Kidney glomerular epithelial cell (primary cell): Measurements from ENCODE around the gene LRRTM4.
"Not testable (repeated sequence)": the region's sequence is repeated elsewhere in the genome, so short reads cannot be mapped to it uniquely, and the experiment has no call there.

ENCODE experiments used
- DNase-seq: peaks from one replicate; lab custom pipeline; 2025; lab: John Stamatoyannopoulos, UW

The LRRTM4 gene

DNA sequence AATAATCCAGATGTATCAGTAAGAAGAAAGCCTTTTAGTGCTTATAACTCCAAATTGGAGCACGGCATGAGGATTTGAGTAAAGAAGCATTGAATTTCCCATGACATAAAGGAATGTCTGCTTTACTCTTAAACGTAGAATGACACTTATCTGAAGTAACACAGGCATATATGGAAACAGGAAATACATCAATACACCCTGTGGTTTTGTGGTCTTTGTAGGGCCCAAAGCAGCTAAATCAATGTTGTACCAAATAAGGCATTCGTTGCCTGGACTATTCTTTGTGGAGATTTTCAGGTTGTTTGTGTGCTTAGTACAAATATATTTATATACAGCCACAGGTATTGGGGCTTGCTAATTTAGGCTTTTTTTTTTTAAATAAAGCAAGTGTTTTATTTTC is 660.5 kb downstream of the LRRTM4 start:
- DNase-seq: no peak

DNA sequence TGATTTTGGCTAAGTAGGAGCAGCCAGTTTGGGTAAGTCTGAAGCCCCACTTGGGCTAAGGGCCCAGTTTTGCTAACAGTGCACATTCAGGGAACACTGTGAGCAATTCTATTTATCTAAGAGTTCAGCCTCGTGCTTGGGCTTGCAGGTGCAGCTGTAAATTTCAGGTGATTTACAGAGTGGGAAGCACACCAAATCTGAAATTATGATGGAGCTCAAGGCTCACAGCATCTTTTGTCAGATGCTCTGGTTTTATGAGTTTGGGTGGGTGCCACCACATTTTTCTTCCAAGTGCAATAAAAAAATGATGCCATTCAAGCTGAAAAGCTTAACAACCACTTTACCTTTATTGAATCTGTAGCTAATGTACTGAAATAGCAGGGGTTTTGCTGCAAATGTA is 671.2 kb downstream of the LRRTM4 start:
- no peak for DNase-seq

DNA sequence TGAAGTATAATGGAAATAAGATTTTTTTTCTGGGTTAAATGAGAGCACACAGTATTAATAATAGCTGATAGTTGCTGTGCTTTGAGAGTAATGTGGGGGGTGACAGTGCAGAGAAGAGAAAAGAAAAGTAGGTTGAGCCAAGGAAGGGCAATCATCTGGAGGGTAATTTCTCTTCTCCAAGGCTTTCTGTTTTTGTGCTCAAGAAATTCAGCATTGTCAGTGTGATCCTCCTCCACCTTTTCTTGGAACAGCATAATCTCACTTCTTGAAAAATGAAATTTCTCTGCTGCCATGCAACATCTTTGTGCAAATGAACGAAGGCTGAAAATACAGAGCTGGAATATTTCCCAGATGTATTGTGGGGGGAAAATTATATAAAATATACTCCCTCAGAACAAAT is 673.1 kb downstream of the LRRTM4 start:
- no peak for DNase-seq

GRCh38 chr2:76839826-76840225 is 682.4 kb downstream of the LRRTM4 start:
- DNase-seq: no peak

DNA sequence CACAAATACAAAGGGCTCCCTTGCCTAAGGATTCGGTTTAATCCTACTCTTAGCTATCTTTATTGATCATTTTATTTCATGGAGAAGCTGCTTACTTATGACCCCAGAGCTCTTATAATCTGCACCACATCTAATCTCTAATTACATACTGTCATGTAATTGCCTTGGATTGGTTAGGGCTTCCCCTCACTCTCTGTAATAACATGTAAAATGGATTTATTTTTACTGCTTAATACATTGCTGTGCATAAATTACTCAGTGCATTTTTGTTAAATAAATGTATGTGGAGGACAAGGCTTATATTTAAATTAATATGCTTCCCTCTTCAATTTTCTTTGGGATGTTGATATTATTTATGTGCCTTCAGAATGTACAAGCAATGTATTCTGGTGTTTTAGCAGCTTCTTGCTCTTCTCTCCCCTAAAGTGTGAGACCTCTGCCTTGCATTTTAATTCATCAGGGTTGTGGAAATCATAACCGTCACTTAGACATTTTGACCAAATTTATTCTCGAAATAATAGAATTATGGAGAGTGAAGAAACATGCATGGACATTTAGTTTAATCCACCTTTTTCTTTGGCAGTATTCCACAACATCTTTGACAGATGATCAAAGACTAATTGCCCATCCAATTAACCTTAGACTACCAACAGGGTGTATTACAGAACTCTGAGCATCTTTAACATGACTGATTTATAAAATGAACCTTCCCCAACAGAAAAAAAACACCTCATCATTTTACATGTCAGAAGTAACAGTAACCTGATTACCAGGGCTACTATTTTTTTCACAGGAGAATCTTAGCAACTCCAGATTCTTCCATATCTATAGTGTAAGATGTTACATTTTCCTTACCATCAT is 692.6 kb downstream of the LRRTM4 start:
- no peak for DNase-seq

- no peak for DNase-seq
Observed at GRCh38 chr2:76826691-76827090, 695.5 kb downstream of the LRRTM4 start.

DNA sequence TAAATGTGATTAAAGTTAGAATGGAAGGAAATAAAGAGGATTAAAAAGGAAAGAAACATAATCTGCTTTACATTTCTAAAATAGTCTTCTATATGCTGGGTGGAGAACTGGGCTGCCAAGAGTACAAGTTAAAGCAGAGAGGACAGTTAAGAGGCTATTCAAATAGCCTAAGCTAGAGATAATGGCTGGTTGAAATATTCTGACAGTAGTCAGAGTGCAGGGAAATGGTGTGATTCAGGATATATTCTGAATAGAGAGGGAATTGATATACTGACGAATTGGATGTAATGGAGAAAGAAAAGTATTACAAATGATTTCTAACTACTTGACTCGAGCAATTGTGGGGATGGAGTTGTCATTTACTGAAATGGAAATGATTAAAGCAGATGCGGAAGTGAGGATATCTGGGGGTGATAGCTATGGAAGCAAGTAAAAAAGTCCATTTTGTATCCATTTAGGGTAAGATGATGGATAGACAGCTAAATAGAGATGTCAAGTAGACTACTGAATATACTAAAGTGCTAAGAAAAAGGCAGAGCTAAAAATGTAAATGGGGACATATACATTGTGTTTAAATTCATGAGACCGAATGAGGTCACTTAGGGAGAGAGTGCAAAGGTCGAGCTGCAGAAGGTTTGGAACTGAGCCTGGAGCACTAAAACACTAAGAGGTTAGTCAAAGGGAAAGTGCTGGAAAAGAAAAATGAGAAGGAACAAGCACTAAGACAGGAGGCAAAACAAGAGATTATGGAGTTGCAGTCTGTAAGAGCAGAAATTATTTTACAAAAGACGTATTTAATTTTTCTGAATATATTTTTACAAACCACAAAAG is 696.8 kb downstream of the LRRTM4 start:
- no peak for DNase-seq

GRCh38 chr2:76821731-76822130 is 700.4 kb downstream of the LRRTM4 start:
- no peak for DNase-seq

- no peak for DNase-seq
Observed at GRCh38 chr2:76813084-76813483, 709.1 kb downstream of the LRRTM4 start.

- no peak for DNase-seq
Observed at GRCh38 chr2:76812156-76812555, 710.0 kb downstream of the LRRTM4 start.

- no peak for DNase-seq
Observed at GRCh38 chr2:76809136-76809535, 713.0 kb downstream of the LRRTM4 start.

DNA sequence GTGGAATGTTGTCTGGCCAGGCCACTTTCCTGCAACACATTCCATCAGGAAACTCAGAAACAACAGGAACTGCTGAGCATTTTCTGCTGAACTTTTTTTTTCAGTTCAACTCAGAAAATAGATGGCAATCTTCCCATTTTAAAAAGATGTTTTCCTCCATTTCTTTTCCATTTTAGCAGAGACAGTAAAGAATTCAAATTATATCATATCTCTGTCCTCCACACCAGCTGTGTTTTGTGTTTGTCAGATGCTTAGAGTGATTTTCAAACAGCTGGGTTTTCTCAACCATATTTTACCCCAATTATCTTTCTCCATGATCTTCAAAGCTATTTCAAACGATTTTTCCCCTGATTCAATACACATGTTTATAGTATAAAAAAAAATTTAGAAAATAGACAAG is 713.4 kb downstream of the LRRTM4 start:
- DNase-seq: no peak

GRCh38 chr2:76793647-76794334 is 728.4 kb downstream of the LRRTM4 start:
- no peak for DNase-seq

DNA sequence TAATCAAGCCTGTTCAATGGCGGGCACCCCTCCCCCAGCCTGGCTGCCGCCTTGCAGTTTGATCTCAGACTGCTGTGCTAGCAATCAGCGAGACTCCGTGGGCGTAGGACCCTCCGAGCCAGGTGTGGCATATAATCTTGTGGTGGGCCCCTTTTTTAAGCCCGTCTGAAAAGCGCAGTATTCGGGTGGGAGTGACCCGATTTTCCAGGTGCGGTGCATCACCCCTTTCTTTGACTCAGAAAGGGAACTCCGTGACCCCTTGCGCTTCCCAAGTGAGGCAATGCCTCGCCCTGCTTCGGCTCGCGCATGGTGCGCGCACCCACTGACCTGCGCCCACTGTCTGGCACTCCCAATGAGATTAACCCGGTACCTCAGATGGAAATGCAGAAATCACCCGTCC is 740.9 kb downstream of the LRRTM4 start:
- not testable (repeated sequence) for DNase-seq

- no peak for DNase-seq
Observed at GRCh38 chr2:76763276-76763675, 758.9 kb downstream of the LRRTM4 start.

GRCh38 chr2:76760367-76760704 is 761.8 kb downstream of the LRRTM4 start:
- no peak for DNase-seq

GRCh38 chr2:76759634-76760366 is 762.4 kb downstream of the LRRTM4 start:
- no peak for DNase-seq

DNA sequence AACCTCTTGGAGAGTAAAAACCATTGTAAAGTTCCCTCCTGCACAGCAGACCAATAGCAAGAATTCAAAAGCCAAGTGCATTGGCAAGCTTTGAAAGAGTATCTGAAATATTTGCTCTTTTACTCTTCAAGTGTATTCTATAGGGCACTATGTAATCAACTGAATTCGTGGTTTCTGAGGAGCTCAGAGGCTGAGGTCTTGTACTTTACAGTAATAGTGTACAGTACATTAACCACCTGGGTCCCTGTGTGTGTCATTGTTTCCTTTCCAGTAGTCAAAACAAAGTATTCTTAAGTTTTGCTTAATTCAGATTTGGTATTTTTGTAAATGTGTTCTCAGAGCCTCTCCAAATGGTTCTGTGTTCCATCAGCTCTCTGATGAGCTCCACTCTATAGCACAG is 769.7 kb downstream of the LRRTM4 start:
- no peak for DNase-seq

DNA sequence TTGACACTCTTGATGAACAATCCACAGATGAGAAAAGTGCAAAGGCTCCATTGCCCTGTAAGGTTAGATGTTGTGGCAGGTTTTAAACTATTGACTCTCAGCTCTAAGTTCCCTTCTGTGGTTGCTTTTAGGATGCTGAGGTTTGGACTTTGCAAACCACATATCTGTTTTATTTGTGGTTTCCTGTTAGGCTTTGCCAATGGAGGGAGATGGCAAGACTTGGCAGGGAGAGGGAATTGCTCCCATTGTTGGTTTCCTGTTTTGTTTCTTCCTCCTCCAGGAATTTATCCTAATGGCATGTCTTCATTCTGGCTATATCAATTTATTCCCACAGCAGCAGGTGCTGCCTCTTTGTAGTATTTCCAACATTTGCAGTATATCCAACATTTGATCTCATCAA is 772.3 kb downstream of the LRRTM4 start:
- no peak for DNase-seq

GRCh38 chr2:76748581-76749296 is 773.4 kb downstream of the LRRTM4 start:
- DNase-seq: no peak

- DNase-seq: no peak
Observed at GRCh38 chr2:76745605-76746004, 776.6 kb downstream of the LRRTM4 start.
